Dermis lymphatic vessel endothelial cell (primary cell): ENCODE data around the gene PERM1. TPM values are rescaled to one million over a fixed set of nuclear protein-coding genes. Genes with fewer than 3 reads are reported as not detected.

Experiments used
- total RNA-seq: library from RNA; depleted of rRNA; stranded (reverse); fragments of >200 nt; gene quantifications from 2 replicates; pipeline ENCODE4 v1.2.1, GENCODE V29; 2014

Gene PERM1, protein sequence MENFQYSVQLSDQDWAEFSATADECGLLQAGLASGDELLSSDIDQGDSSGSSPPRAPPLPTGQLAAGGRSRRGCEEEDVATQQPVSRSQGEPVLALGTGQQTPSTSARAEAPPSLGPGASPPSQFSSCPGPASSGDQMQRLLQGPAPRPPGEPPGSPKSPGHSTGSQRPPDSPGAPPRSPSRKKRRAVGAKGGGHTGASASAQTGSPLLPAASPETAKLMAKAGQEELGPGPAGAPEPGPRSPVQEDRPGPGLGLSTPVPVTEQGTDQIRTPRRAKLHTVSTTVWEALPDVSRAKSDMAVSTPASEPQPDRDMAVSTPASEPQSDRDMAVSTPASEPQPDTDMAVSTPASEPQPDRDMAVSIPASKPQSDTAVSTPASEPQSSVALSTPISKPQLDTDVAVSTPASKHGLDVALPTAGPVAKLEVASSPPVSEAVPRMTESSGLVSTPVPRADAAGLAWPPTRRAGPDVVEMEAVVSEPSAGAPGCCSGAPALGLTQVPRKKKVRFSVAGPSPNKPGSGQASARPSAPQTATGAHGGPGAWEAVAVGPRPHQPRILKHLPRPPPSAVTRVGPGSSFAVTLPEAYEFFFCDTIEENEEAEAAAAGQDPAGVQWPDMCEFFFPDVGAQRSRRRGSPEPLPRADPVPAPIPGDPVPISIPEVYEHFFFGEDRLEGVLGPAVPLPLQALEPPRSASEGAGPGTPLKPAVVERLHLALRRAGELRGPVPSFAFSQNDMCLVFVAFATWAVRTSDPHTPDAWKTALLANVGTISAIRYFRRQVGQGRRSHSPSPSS
- total RNA-seq, result not detected in 2 replicates

GRCh38 chr1:981955-982558, at the start of gene PERM1:
TSS of gene PERM1 (minus strand) at chr1:982093. CDS start at chr1:981029, 1,064 bp downstream.

DNA sequence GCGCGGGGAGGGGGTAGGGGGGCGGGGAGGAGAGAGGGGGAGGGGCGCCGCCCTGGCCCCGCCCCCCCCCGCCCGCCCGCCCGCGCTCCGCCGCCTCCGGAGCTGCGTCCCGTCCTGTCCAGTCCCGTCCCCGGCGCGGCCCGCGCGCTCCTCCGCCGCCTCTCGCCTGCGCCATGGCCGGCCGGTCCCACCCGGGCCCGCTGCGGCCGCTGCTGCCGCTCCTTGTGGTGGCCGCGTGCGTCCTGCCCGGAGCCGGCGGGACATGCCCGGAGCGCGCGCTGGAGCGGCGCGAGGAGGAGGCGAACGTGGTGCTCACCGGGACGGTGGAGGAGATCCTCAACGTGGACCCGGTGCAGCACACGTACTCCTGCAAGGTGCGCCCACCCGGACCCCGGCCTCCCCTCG, 38.1 kb upstream of the PERM1 start, which contains the start of gene AGRN:
Gene AGRN, plus strand, starts transcription at position 121 of the 405 bp plus-strand sequence. Its CDS starts 53 bp downstream, at position 174.

DNA sequence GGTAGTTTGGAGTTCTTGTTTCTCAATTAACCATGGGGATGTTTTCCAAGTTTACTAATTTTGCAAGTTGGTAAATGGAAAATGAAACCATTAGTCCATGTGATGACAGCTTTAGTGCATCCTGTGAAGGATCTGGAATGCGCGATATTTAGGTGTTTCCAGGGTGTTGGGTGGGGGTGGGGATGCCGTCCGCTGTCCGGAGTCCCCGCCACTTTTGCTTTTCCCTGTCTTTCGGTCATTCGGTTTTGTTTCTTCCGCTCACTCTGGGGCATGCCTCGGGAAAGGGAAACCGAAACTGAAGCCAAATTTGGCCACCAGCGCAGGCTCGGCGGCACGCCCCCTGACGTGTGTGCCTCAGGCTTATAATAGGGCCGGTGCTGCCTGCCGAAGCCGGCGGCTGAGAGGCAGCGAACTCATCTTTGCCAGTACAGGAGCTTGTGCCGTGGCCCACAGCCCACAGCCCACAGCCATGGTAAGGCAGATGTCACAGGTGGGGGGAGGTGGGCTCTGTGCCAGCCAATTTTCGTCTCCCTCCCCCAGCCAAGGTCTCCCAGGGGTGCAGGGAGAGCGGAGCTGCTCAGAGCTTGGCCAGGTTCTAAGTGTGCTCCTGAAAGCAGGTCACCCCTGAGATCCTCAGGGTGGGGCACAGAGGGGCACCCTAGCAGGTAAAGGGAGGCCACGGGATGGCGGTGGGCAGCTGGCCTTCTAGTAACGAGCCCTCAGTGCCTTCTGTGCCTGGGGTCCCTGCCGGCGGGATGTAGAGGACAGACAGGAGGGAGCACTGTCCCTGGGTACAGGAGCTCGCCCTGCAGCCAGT, 31.4 kb upstream of the PERM1 start, which contains the start of gene ISG15:
Gene ISG15, plus strand, starts transcription at position 393 of the 817 bp plus-strand sequence. Its CDS starts 77 bp downstream, at position 470.

DNA sequence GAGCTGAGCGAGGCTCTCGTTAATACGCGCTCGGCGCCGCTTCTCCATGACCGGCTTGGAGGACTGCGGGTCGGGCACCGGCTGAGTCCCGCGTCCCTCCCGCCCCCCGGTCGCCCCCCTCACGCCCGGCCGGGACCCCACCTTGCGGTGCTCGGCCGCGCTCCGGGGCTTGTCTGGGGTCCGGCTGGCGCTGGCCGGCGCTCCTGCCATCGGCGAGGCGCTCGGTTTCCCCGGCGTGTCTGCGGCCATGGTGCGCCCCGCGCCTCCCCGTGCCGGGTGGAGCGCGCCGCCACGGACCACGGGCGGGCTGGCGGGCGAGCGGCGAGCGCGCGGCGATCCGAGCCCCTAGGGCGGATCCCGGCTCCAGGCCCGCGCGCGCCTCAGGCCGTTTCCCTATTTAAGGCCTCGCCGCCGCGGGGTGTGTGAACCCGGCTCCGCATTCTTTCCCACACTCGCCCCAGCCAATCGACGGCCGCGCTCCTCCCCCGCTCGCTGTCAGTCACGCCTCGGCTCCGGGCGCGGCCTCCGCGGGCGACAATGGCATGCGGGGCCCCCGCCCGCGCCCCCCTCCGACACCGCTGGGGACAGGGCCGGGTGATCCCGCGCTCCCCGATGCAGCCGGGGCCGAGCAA, 17.9 kb upstream of the PERM1 start, which contains the start of gene HES4:
Gene HES4, minus strand, starts transcription at position 373 of the 632 bp plus-strand sequence. Its CDS starts 124 bp downstream, at position 249.

GRCh38 chr1:966135-966703, 15.7 kb downstream of the PERM1 start, which contains the start of gene PLEKHN1:
TSS of gene PLEKHN1 (plus strand) at chr1:966482. CDS start at chr1:966532, 50 bp downstream.

GRCh38 chr1:960363-961131, 21.3 kb downstream of the PERM1 start, which contains the start of gene KLHL17:
TSS of gene KLHL17 (plus strand) at chr1:960584. CDS start at chr1:960694, 110 bp downstream.

GRCh38 chr1:958823-959730, 22.8 kb downstream of the PERM1 start, which contains the start of gene NOC2L:
TSS of gene NOC2L (minus strand) at chr1:959256. CDS start at chr1:959240, 16 bp downstream.

Other genes starting within 250 kb of the PERM1 start
- 0.17 and 0.22 TPM in 2 replicates for gene SAMD11, start 58.2 kb downstream of the PERM1 start, total RNA-seq
- 51.8 and 58.1 TPM in 2 replicates for gene NOC2L, start 22.8 kb downstream of the PERM1 start, total RNA-seq
- gene KLHL17, start 21.5 kb downstream of the PERM1 start, total RNA-seq, result 2.7 and 3.2 TPM in 2 replicates
- gene PLEKHN1, start 15.6 kb downstream of the PERM1 start, total RNA-seq, result 0.11 and 0.17 TPM in 2 replicates
- gene HES4, start 18.0 kb upstream of the PERM1 start, total RNA-seq, result 23.6 and 33.8 TPM in 2 replicates
- 48.2 and 108 TPM in 2 replicates for gene ISG15, start 31.4 kb upstream of the PERM1 start, total RNA-seq
- 41.8 and 48.9 TPM in 2 replicates for gene AGRN, start 38.0 kb upstream of the PERM1 start, total RNA-seq
- not detected in 2 replicates for gene RNF223, start 92.2 kb upstream of the PERM1 start, total RNA-seq
- 4.7 and 6.1 TPM in 2 replicates for gene C1orf159, start 134.0 kb upstream of the PERM1 start, total RNA-seq
- gene TTLL10, start 191.8 kb upstream of the PERM1 start, total RNA-seq, result not detected in 2 replicates
- 0.11 TPM in 1 of 2 replicates, not detected in the other for gene TNFRSF18, start 224.5 kb upstream of the PERM1 start, total RNA-seq
- 1.2 and 1.7 TPM in 2 replicates for gene TNFRSF4, start 232.1 kb upstream of the PERM1 start, total RNA-seq
- 79.1 and 94.0 TPM in 2 replicates for gene SDF4, start 249.9 kb upstream of the PERM1 start, total RNA-seq